Sigmoid colon (tissue), 7 donors: ENCODE data around the gene ALKBH2. TPM values are rescaled to one million over a fixed set of nuclear protein-coding genes. Genes with fewer than 3 reads are reported as not detected.

Source experiments
- DNase-seq: peaks from one replicate; pipeline ENCODE4 v3.0.0-alpha.2; 2019
- H3K27ac ChIP-seq, 4 donors: fragments of 200-600 bp; sonication (generic); one replicate each; pipeline ENCODE4 v1.5.1; 2016 to 2019; ENCODE audit warnings: mild to moderate bottlenecking in 1 of 4
- H3K27me3 ChIP-seq, 3 donors: fragments of 200-600 bp; sonication (generic); one replicate each; pipeline ENCODE4 v1.5.1; 2019; ENCODE audit warnings: mild to moderate bottlenecking in 1 of 3
- H3K36me3 ChIP-seq, 4 donors: fragments of 200-600 bp; sonication (generic); one replicate each; pipeline ENCODE4 v1.5.1; 2016 to 2019
- H3K4me1 ChIP-seq, 4 donors: fragments of 200-600 bp; sonication (generic); one replicate each; pipeline ENCODE4 v1.5.1; 2017 to 2019
- H3K4me3 ChIP-seq, 4 donors: fragments of 200-600 bp; sonication (generic); one replicate each; pipeline ENCODE4 v1.5.1; 2017 to 2019; ENCODE audit warnings: mild to moderate bottlenecking in 2 of 4, moderate library complexity in 1 of 4
- H3K9me3 ChIP-seq, 4 donors: fragments of 200-600 bp in 3 of 4; sonication (generic) in 3 of 4; one replicate each; pipeline versions ENCODE4 v1.5.1 to v1.6.1; 2013 to 2019
- EP300 ChIP-seq, 4 donors: sonication (generic); formaldehyde crosslinking; IDR thresholded peaks; one replicate each; pipeline ENCODE4 v1.6.1; 2017; ENCODE audit warnings: antibody characterized with exemption in 4 of 4
- POLR2A ChIP-seq, 2 donors: fragments of 450-650 bp; IDR thresholded peaks; one replicate each; pipeline ENCODE4 v1.6.1; 2016; ENCODE audit warnings: antibody characterized with exemption in 2 of 2, mild to moderate bottlenecking in 2 of 2, moderate library complexity in 2 of 2
- POLR2AphosphoS5 ChIP-seq, 4 donors: sonication (generic); formaldehyde crosslinking; IDR thresholded peaks; one replicate each; pipeline ENCODE4 v1.6.1; 2017; ENCODE audit warnings: antibody characterized with exemption in 4 of 4
- WGBS, 2 donors: extraction: QIAGEN DNeasy Blood & Tissue Kit; methylation state at CpG; one replicate each; pipeline ENCODE4 v1.1.7; 2013; 5-methylcytosine and 5-hydroxymethylcytosine counted together
- intact Hi-C: fragments of 100-400 bp; cut with DNase I; formaldehyde crosslinking; loops from one replicate; pipeline ENCODE4 v1.15.1; 2023
- polyA plus RNA-seq, 3 donors: library from polyadenylated mRNA; stranded (reverse); fragments of 200-250 nt; gene quantifications; one replicate each; pipeline ENCODE4 v1.2.3, GENCODE V29; 2013
- total RNA-seq, 4 donors: library from RNA; depleted of rRNA; stranded (reverse); fragments of >200 nt; gene quantifications; one replicate each; pipeline ENCODE4 v1.1.0, GENCODE V29; 2016
- TF ChIP-seq, protein P1 (sequence below), 4 experiments: fragments of 450-650 bp in 3 of 4; fragments of 200-600 bp in 1 of 4; IDR thresholded peaks; one replicate each; pipeline ENCODE4 v1.5.1; 2016 to 2019; ENCODE audit warnings: antibody characterized with exemption in 4 of 4, mild to moderate bottlenecking in 3 of 4, moderate library complexity in 2 of 4
- donor health status: healthy with polysubstance abuse.
- donor health status: Bipolar disorder and iron deficiency.
- donor health status: healthy.

Gene ALKBH2
- total and polyA plus RNA-seq, 7 donors = 5.3 to 29.3 (median 15.5) TPM

- Histone ChIP-seq H3K27ac (peak overlapping the region; percentile 90 to 96 (median 95)), H3K36me3 (peaks cover 0 to 28% (median 16%) of the 10 kb centered on the region in 4 donors), H3K4me1 (peaks cover 0 to 50% (median 28%) of the 10 kb centered on the region in 4 donors), H3K9me3 (no peaks in the 10 kb centered on the region), H3K4me3 (peak overlapping the region; percentile 69 to 85 (median 79)), H3K27me3 (no peaks in the 10 kb centered on the region)
- peak; percentile 37 to 52 for TF ChIP-seq POLR2A (IDR thresholded peaks at IDR 0.05)
- peak; percentile 62 to 88 (median 69) for TF ChIP-seq POLR2AphosphoS5 (IDR thresholded peaks at IDR 0.05)
- TF ChIP-seq EP300 (IDR thresholded peaks at IDR 0.05) = no peak
- 0% methylated on average over 32 of the region's 32 CpGs for WGBS, 2 donors
- DNase-seq = peak; percentile 87
- intact Hi-C loops = loop anchor here (1.0 to 10.0 kb wide), 4 partner anchors 243 to 536 kb away; partner anchors contain the start of genes ISCU, SELPLG and SSH1
Measured at GRCh38 chr12:109098183-109098604, 4.9 kb upstream of the ALKBH2 start.

DNA sequence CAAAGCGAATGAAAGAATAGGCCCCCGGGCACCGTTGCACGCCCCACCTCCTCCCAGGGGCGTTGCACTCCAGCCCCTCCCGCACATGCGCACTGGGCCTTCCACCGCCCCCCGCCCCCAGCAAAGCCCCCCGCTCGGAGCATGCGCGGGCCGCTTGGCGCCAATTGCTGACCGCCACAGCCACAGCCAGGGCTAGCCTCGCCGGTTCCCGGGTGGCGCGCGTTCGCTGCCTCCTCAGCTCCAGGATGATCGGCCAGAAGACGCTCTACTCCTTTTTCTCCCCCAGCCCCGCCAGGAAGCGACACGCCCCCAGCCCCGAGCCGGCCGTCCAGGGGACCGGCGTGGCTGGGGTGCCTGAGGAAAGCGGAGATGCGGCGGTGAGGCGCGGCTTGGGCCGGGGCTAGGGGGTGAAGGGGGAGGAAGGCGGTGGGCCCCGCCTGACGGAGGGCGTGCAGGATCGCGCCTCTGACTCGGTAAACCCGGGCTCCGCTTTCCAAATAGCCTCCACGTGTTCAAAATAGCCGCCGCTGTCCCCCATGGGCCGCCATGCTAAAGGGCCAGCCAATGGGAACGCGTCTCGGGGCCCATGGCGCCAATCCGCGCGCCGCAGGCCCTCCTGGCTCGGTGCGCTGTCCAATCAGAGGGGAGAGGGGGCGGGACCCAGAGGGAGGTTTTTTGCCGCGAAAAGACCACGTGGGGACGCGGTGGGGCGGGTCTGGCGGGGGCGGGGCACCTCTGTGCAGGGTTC, 4.3 kb upstream of the ALKBH2 start, which contains the start of gene UNG:
Gene UNG (plus strand): TSS at position 163 of the 748 bp plus-strand sequence. CDS start 83 bp downstream, at position 246.
- no peak for TF ChIP-seq EP300 (IDR thresholded peaks at IDR 0.05)
- TF ChIP-seq POLR2A (IDR thresholded peaks at IDR 0.05) = no peak
- no peaks in the 10 kb centered on the region for H3K9me3 ChIP-seq
- peak; percentile 99 for DNase-seq
- H3K36me3 ChIP-seq = peaks cover 0 to 22% (median 10%) of the 10 kb centered on the region in 4 donors
- peak within 1 kb of the TSS; percentile 69 to 85 (median 79) for H3K4me3 ChIP-seq
- intact Hi-C loops = loop anchor here (1.0 to 10.0 kb wide), 4 partner anchors 243 to 535 kb away; partner anchors contain the start of genes ISCU, SELPLG and SSH1
- H3K4me1 ChIP-seq = peaks cover 0 to 56% (median 33%) of the 10 kb centered on the region in 4 donors
- H3K27me3 ChIP-seq = no peaks in the 10 kb centered on the region
- 1% methylated on average over 71 of the region's 71 CpGs for WGBS, 2 donors
- peak within 1 kb of the TSS; percentile 90 to 96 (median 95) for H3K27ac ChIP-seq

- intact Hi-C loops = loop anchor here (10.0 kb wide), 3 partner anchors 242 to 462 kb away; partner anchors contain the start of genes SELPLG and SSH1
- H3K9me3 ChIP-seq = no peaks in the 10 kb centered on the region
- H3K27me3 ChIP-seq = no peaks in the 10 kb centered on the region
- H3K4me3 ChIP-seq = peak overlapping the region in 1 of 4 donors; percentile 80
- DNase-seq = no peak
- H3K4me1 ChIP-seq = peaks cover 0 to 56% (median 38%) of the 10 kb centered on the region in 4 donors
- H3K36me3 ChIP-seq = peaks cover 0 to 17% (median 6%) of the 10 kb centered on the region in 4 donors
- no peak for TF ChIP-seq EP300 (IDR thresholded peaks at IDR 0.05)
- no peak for TF ChIP-seq POLR2A (IDR thresholded peaks at IDR 0.05)
- TF ChIP-seq, protein P1, sequence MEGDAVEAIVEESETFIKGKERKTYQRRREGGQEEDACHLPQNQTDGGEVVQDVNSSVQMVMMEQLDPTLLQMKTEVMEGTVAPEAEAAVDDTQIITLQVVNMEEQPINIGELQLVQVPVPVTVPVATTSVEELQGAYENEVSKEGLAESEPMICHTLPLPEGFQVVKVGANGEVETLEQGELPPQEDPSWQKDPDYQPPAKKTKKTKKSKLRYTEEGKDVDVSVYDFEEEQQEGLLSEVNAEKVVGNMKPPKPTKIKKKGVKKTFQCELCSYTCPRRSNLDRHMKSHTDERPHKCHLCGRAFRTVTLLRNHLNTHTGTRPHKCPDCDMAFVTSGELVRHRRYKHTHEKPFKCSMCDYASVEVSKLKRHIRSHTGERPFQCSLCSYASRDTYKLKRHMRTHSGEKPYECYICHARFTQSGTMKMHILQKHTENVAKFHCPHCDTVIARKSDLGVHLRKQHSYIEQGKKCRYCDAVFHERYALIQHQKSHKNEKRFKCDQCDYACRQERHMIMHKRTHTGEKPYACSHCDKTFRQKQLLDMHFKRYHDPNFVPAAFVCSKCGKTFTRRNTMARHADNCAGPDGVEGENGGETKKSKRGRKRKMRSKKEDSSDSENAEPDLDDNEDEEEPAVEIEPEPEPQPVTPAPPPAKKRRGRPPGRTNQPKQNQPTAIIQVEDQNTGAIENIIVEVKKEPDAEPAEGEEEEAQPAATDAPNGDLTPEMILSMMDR (IDR thresholded peaks at IDR 0.05) = no peak
- no peak for TF ChIP-seq POLR2AphosphoS5 (IDR thresholded peaks at IDR 0.05)
- 36 to 43% methylated on average over 11 of the region's 11 CpGs for WGBS, 2 donors
- H3K27ac ChIP-seq = no peak overlapping the region
Measured at GRCh38 chr12:109097140-109097434, 3.8 kb upstream of the ALKBH2 start.

- intact Hi-C loops = loop anchor here (2.0 to 10.0 kb wide), 6 partner anchors 40 to 526 kb away; partner anchors contain the start of genes SELPLG, SSH1 and USP30
- peak overlapping the region; percentile 70 to 81 (median 76) for H3K27ac ChIP-seq
- peaks cover 0 to 30% (median 25%) of the 10 kb centered on the region in 4 donors for H3K4me1 ChIP-seq
- H3K36me3 ChIP-seq = peaks cover 0 to 39% (median 13%) of the 10 kb centered on the region in 4 donors
- H3K9me3 ChIP-seq = no peaks in the 10 kb centered on the region
- no peaks in the 10 kb centered on the region for H3K27me3 ChIP-seq
- 63 to 75% methylated on average over 6 of the region's 6 CpGs for WGBS, 2 donors
- DNase-seq = no peak
- peak overlapping the region; percentile 41 to 60 (median 52) for H3K4me3 ChIP-seq
- TF ChIP-seq POLR2A (IDR thresholded peaks at IDR 0.05) = no peak
- no peak for TF ChIP-seq EP300 (IDR thresholded peaks at IDR 0.05)
- no peak for TF ChIP-seq POLR2AphosphoS5 (IDR thresholded peaks at IDR 0.05)
- TF ChIP-seq, protein P1 (IDR thresholded peaks at IDR 0.05) = no peak
Measured at GRCh38 chr12:109092497-109093021, 713 bp downstream of the ALKBH2 start.

GRCh38 chr12:109089683-109090082, 3.6 kb downstream of the ALKBH2 start:
- DNase-seq = no peak
- Histone ChIP-seq H3K27ac (no peak overlapping the region), H3K36me3 (peaks cover 4 to 68% (median 35%) of the 10 kb centered on the region in 4 donors), H3K4me1 (peaks cover 0 to 24% (median 20%) of the 10 kb centered on the region in 4 donors), H3K27me3 (no peaks in the 10 kb centered on the region), H3K9me3 (no peaks in the 10 kb centered on the region), H3K4me3 (no peak overlapping the region)
- 76 to 86% methylated on average over 7 of the region's 7 CpGs for WGBS, 2 donors
- intact Hi-C loops = loop anchor here (5.0 to 10.0 kb wide), 4 partner anchors 137 to 455 kb away; partner anchors contain the start of genes SELPLG and SSH1
- TF ChIP-seq POLR2AphosphoS5 (IDR thresholded peaks at IDR 0.05) (no peak), EP300 (IDR thresholded peaks at IDR 0.05) (no peak), POLR2A (IDR thresholded peaks at IDR 0.05) (no peak)
- TF ChIP-seq, protein P1 (IDR thresholded peaks at IDR 0.05) = no peak
